ENCODE results near the gene WWOX.

Gene WWOX

GRCh38 chr16:78744099-78744498 lies 644.6 kb downstream of the WWOX start:
- TF ChIP-seq SIN3A (IDR thresholded peaks at IDR 0.05; ENCODE audit: borderline replicate concordance, insufficient read depth, low read length) (no peak), REST (IDR thresholded peaks at IDR 0.05; ENCODE audit: insufficient read depth in 1 of 2, low read depth in 2 of 2, low read length in 2 of 2) (no peak), TAF1 (IDR thresholded peaks at IDR 0.05; ENCODE audit: borderline replicate concordance, insufficient read depth, low read length) (no peak), FOXP2 (optimal IDR thresholded peaks at IDR 0.05; ENCODE audit: borderline replicate concordance, extremely low read depth, extremely low read length, insufficient read depth) (no peak), POLR2AphosphoS5 (IDR thresholded peaks at IDR 0.05; ENCODE audit: low read depth, low read length) (no peak)

GRCh38 chr16:78744796-78745107 lies 645.3 kb downstream of the WWOX start:
- TF ChIP-seq FOXP2 (optimal IDR thresholded peaks at IDR 0.05; ENCODE audit: borderline replicate concordance, extremely low read depth, extremely low read length, insufficient read depth) (no peak), POLR2AphosphoS5 (IDR thresholded peaks at IDR 0.05; ENCODE audit: low read depth, low read length) (no peak), TAF1 (IDR thresholded peaks at IDR 0.05; ENCODE audit: borderline replicate concordance, insufficient read depth, low read length) (no peak), SIN3A (IDR thresholded peaks at IDR 0.05; ENCODE audit: borderline replicate concordance, insufficient read depth, low read length) (no peak), REST (IDR thresholded peaks at IDR 0.05; ENCODE audit: insufficient read depth in 1 of 2, low read depth in 2 of 2, low read length in 2 of 2) (no peak)

DNA sequence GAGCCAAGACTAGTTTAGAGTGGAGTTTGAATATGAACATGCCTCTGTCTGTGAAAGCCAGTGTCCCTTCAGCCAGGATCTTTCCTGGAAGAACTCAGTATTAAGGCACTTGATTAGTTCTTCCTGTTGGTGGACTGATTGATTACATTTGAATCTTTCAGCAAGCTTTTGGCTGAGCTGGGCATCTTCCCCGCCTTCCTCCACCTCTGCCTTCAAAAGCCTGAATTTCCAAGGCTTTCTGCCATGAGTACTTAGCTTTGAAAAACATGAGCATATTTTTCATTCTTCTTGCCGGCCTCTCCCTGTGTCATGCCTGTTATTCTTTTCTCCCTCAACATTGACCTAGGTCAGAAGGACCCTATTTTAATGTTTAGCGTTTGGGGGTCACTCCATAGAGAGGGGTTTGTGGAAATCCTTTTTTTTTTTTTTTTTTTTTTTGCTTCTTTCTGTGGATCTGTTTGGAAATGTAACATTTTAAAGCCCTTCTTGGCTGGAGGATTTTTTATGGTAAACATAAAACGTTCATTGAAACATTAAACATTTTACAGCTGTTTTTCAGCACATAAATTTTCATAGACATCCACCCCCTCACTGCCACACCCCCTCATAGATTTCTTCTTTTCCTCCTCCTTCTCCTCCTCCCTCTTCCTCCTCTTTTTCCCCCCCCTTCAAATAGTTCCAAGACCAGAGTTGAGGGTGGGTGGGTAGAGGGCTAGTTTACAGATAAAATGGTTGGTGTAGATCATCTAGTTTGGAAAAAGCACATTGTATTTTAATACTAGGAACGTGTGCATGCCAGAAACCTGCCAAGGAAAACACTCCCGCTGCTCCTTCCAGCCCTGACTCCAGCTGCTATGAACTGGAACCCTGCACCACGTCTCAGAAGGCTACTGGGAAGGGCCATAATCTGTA lies 645.9 kb downstream of the WWOX start:
- no peak for TF ChIP-seq REST (IDR thresholded peaks at IDR 0.05; ENCODE audit: insufficient read depth in 1 of 2, low read depth in 2 of 2, low read length in 2 of 2)
- no peak for TF ChIP-seq TAF1 (IDR thresholded peaks at IDR 0.05; ENCODE audit: borderline replicate concordance, insufficient read depth, low read length)
- TF ChIP-seq SIN3A (IDR thresholded peaks at IDR 0.05; ENCODE audit: borderline replicate concordance, insufficient read depth, low read length) = no peak
- no peak for TF ChIP-seq POLR2AphosphoS5 (IDR thresholded peaks at IDR 0.05; ENCODE audit: low read depth, low read length)
- no peak for TF ChIP-seq FOXP2 (optimal IDR thresholded peaks at IDR 0.05; ENCODE audit: borderline replicate concordance, extremely low read depth, extremely low read length, insufficient read depth)

- no peak for TF ChIP-seq REST (IDR thresholded peaks at IDR 0.05; ENCODE audit: insufficient read depth in 1 of 2, low read depth in 2 of 2, low read length in 2 of 2)
- TF ChIP-seq POLR2AphosphoS5 (IDR thresholded peaks at IDR 0.05; ENCODE audit: low read depth, low read length) = no peak
- TF ChIP-seq FOXP2 (optimal IDR thresholded peaks at IDR 0.05; ENCODE audit: borderline replicate concordance, extremely low read depth, extremely low read length, insufficient read depth) = no peak
- no peak for TF ChIP-seq SIN3A (IDR thresholded peaks at IDR 0.05; ENCODE audit: borderline replicate concordance, insufficient read depth, low read length)
- TF ChIP-seq TAF1 (IDR thresholded peaks at IDR 0.05; ENCODE audit: borderline replicate concordance, insufficient read depth, low read length) = no peak
Observed at GRCh38 chr16:78746718-78747117, 647.3 kb downstream of the WWOX start.
